Esophagus muscularis mucosa (tissue), 4 donors: ENCODE results near the gene SOX2. TPM values are rescaled to one million over a fixed set of nuclear protein-coding genes. Genes with fewer than 3 reads are reported as not detected.
"Not testable (repeated sequence)": the region's sequence is repeated elsewhere in the genome, so short reads cannot be mapped to it uniquely, and the experiment has no call there.

Experiments
- DNase-seq: peaks from one replicate; pipeline ENCODE4 v3.0.0-alpha.2; 2017; ENCODE audit errors: extremely low spot score
- H3K27ac ChIP-seq, 4 donors: fragments of 200-600 bp; sonication (generic); replicated peaks in 1 of 4; 1 replicate in 3 of 4; 2 replicates in 1 of 4; pipeline ENCODE4 v1.5.1; 2016 to 2019; ENCODE audit warnings: mild to moderate bottlenecking in 1 of 4
- H3K27me3 ChIP-seq, 4 donors: fragments of 200-600 bp; sonication (generic); one replicate each; pipeline versions ENCODE4 v1.5.1 to v1.6.0; 2016 to 2019
- H3K36me3 ChIP-seq, 4 donors: fragments of 200-600 bp; sonication (generic); one replicate each; pipeline ENCODE4 v1.5.1; 2016 to 2019
- H3K4me1 ChIP-seq, 4 donors: fragments of 200-600 bp; sonication (generic); one replicate each; pipeline ENCODE4 v1.5.1; 2016 to 2019
- H3K4me3 ChIP-seq, 4 donors: fragments of 200-600 bp; sonication (generic); 1 replicate in 2 of 4; 2 replicates in 2 of 4; pipeline ENCODE4 v1.5.1; 2016 to 2019; ENCODE audit warnings: mild to moderate bottlenecking in 4 of 4, moderate library complexity in 1 of 4
- H3K9me3 ChIP-seq, 4 donors: fragments of 200-600 bp; sonication (generic); 1 replicate in 3 of 4; 2 replicates in 1 of 4; pipeline ENCODE4 v1.5.1; 2016 to 2019
- EP300 ChIP-seq: sonication (generic); formaldehyde crosslinking; IDR thresholded peaks from one replicate; pipeline ENCODE4 v1.6.1; 2017; ENCODE audit warnings: antibody characterized with exemption
- POLR2A ChIP-seq: fragments of 450-650 bp; IDR thresholded peaks from one replicate; pipeline ENCODE4 v1.6.1; 2017; ENCODE audit warnings: antibody characterized with exemption, moderate library complexity, mild to moderate bottlenecking, low read depth
- POLR2AphosphoS5 ChIP-seq, 2 donors: sonication (generic); formaldehyde crosslinking; IDR thresholded peaks; one replicate each; pipeline ENCODE4 v1.6.1; 2017; ENCODE audit warnings: antibody characterized with exemption in 2 of 2
- WGBS: methylation state at CpG from one replicate; pipeline ENCODE4 v1.1.5; 2018; 5-methylcytosine and 5-hydroxymethylcytosine counted together
- intact Hi-C: fragments of 100-400 bp; cut with DNase I; formaldehyde crosslinking; loops from one replicate; pipeline ENCODE4 v1.15.1; 2023
- small RNA-seq, 3 donors: library from RNA; depleted of rRNA; stranded (forward); fragments of <200 nt; gene quantifications; one replicate each; pipeline ENCODE3, GENCODE V24; 2016
- total RNA-seq, 4 donors: library from RNA; depleted of rRNA; stranded (reverse); fragments of >200 nt; gene quantifications; one replicate each; pipeline versions ENCODE4 v1.1.0 to v1.2.1, GENCODE V29; 2016
- TF ChIP-seq, protein P1 (sequence below), 3 experiments: fragments of 200-600 bp in 2 of 3; fragments of 450-650 bp in 1 of 3; sonication (generic) in 2 of 3; IDR thresholded peaks; one replicate each; pipeline ENCODE4 v1.5.1; 2017 to 2019; ENCODE audit warnings: antibody characterized with exemption in 3 of 3, mild to moderate bottlenecking in 2 of 3, moderate library complexity in 1 of 3

The SOX2 gene
- total RNA-seq, 4 donors from 2014 or later = 2.5 to 7.3 (median 4.0) TPM

DNA sequence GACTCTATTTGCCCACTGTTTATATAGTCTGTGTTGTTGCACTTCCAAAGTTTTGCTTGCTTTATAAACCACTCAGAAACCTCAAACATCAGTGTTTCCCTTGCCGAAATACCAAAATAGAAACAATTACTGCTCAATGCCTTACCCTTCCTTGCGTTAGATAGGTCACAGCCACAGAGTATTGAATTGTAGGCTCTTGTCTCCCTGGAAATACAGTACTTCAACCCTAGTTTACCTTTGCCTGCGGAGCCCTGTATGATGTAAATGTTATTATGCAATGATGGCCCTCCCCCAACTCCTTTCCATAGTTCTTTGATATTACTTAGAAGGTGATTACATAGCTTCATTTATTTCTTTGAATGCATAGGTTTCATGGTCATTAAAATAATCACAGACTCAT lies 44.2 kb downstream of the SOX2 start:
- intact Hi-C loops = no loop called here
- H3K4me1 ChIP-seq = no peaks in the 10 kb centered on the region
- H3K36me3 ChIP-seq = no peaks in the 10 kb centered on the region
- H3K9me3 ChIP-seq = no peaks in the 10 kb centered on the region
- no peak overlapping the region for H3K4me3 ChIP-seq
- WGBS = 26% methylated on average over 3 of the region's 3 CpGs
- TF ChIP-seq, protein P1, sequence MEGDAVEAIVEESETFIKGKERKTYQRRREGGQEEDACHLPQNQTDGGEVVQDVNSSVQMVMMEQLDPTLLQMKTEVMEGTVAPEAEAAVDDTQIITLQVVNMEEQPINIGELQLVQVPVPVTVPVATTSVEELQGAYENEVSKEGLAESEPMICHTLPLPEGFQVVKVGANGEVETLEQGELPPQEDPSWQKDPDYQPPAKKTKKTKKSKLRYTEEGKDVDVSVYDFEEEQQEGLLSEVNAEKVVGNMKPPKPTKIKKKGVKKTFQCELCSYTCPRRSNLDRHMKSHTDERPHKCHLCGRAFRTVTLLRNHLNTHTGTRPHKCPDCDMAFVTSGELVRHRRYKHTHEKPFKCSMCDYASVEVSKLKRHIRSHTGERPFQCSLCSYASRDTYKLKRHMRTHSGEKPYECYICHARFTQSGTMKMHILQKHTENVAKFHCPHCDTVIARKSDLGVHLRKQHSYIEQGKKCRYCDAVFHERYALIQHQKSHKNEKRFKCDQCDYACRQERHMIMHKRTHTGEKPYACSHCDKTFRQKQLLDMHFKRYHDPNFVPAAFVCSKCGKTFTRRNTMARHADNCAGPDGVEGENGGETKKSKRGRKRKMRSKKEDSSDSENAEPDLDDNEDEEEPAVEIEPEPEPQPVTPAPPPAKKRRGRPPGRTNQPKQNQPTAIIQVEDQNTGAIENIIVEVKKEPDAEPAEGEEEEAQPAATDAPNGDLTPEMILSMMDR (IDR thresholded peaks at IDR 0.05) = no peak
- no peak for TF ChIP-seq EP300
- TF ChIP-seq POLR2A = no peak
- no peak for TF ChIP-seq POLR2AphosphoS5 (IDR thresholded peaks at IDR 0.05)
- peaks cover 0 to 46% (median 3%) of the 10 kb centered on the region in 4 donors for H3K27me3 ChIP-seq
- H3K27ac ChIP-seq = no peak overlapping the region
- DNase-seq = no peak

DNA sequence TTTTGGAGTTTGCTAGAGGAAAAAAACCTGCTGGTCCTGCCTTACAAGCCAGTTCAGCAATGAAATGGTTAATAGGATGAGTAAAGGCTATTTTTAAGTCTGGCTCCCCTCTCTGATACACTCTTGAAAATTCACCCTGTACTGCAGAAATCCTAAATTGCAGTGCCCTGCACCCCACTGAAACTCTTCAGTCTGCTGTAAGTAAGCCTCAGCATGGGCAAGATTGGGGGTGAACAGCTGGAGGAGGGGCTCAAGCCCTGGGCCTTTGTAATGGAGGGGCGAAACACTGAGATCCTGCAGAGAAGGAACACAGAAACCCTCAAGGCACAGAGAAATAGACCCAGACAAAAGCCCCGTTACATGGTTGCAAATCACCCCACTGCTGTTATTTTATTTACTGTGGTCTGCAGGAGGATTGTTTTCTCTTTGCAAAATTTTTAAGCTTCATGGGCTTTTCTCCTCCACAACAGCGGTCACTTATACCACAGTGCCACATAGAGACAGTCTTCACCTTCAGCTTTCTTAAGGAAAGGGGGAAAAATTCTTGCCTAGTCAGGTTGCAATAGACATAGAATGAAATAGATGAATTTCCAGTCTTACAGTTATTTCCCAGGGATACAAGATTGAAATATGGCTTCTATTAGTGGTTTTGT lies 45.0 kb downstream of the SOX2 start:
- H3K4me3 ChIP-seq = no peak overlapping the region
- DNase-seq = no peak
- H3K27me3 ChIP-seq = peaks cover 0 to 51% (median 3%) of the 10 kb centered on the region in 4 donors
- TF ChIP-seq EP300 = no peak
- TF ChIP-seq, protein P1 (IDR thresholded peaks at IDR 0.05) = no peak
- TF ChIP-seq POLR2AphosphoS5 (IDR thresholded peaks at IDR 0.05) = no peak
- no peak for TF ChIP-seq POLR2A
- H3K4me1 ChIP-seq = no peaks in the 10 kb centered on the region
- no peak overlapping the region for H3K27ac ChIP-seq
- no peaks in the 10 kb centered on the region for H3K9me3 ChIP-seq
- 56% methylated on average over 3 of the region's 3 CpGs for WGBS
- H3K36me3 ChIP-seq = no peaks in the 10 kb centered on the region
- intact Hi-C loops = no loop called here

DNA sequence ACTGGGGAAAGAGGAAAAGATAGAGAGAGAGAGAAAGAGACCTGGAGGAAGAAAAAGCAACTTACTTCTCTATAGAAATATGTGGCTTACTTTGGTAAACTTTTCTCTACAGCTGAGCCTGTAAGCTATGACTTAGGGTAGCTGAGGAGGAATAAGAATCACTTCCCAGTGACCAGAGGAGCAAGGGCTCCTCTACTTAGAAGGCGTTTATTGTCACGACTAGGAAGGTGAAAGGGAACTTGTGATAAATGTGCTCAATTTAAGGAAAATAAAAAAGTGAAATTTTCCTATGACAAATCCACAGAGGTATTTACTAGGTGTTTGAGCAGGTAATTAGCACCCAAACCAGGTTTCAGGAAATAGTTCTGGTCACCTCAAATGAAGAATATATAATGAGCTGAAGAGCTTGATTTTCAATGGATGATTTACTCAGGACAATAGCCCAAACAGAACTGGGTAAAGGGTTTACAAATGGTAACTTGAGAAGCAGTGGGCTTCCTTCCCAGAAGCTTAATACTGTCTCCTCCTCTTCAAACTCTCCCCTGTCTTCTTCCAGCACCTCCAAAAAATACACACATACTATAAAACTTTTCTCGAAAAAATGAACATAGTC lies 46.1 kb downstream of the SOX2 start:
- no peak for TF ChIP-seq POLR2AphosphoS5 (IDR thresholded peaks at IDR 0.05)
- TF ChIP-seq, protein P1 (IDR thresholded peaks at IDR 0.05) = no peak
- no peak for TF ChIP-seq POLR2A
- TF ChIP-seq EP300 = no peak
- intact Hi-C loops = no loop called here
- no peak for DNase-seq
- Histone ChIP-seq H3K4me3 (no peak overlapping the region), H3K9me3 (no peaks in the 10 kb centered on the region), H3K36me3 (no peaks in the 10 kb centered on the region), H3K27ac (no peak overlapping the region), H3K4me1 (no peaks in the 10 kb centered on the region), H3K27me3 (peaks cover 0 to 45% (median 3%) of the 10 kb centered on the region in 4 donors)
- 21% methylated on average over 3 of the region's 3 CpGs for WGBS

DNA sequence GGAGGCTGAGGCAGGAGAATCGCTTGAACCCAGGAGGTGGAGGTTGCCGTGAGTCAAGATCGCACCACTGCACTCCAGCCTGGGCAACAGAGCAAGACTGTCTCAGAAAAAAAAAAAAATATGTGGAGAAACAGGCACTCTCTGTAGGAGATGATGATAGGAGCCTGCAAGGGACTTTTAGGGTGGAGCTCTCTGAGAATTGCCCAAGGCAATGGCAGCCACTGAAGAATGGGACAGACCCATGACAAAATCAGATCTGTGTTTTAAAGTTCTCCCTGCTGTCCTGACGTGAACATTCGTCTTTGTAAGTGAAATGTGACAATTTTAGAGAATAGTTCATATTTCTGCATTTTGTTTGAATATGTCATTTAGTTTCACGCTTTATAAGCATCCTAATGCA lies 50.2 kb downstream of the SOX2 start:
- DNase-seq = no peak
- no peaks in the 10 kb centered on the region for H3K9me3 ChIP-seq
- no peaks in the 10 kb centered on the region for H3K4me1 ChIP-seq
- intact Hi-C loops = no loop called here
- no peak overlapping the region for H3K27ac ChIP-seq
- TF ChIP-seq, protein P1 (IDR thresholded peaks at IDR 0.05) = no peak
- no peak for TF ChIP-seq POLR2AphosphoS5 (IDR thresholded peaks at IDR 0.05)
- no peak for TF ChIP-seq EP300
- TF ChIP-seq POLR2A = no peak
- WGBS = 80% methylated on average over 6 of the region's 6 CpGs
- H3K36me3 ChIP-seq = no peaks in the 10 kb centered on the region
- no peak overlapping the region for H3K4me3 ChIP-seq
- H3K27me3 ChIP-seq = peaks cover 0 to 17% (median 0%) of the 10 kb centered on the region in 4 donors

DNA sequence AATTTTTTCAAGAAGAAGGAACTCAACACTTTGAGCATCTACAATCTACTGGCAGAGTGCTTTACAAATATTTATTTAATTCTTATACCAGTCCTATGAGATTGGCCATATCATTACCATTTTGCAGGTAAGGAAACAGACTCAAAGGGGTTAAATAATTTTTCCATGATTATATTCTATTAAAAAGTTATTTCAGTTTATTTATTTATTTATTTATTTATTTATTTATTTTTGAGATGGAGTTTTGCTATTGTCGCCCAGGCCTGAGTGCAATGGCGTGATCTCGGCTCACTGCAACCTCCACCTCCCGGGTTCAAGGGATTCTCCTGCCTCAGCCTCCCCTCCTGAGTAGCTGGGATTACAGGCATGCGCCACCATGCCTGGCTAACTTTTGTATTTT lies 52.3 kb downstream of the SOX2 start:
- intact Hi-C loops, H3K36me3 ChIP-seq, H3K4me3 ChIP-seq, DNase-seq, H3K27ac ChIP-seq, H3K4me1 ChIP-seq, H3K9me3 ChIP-seq: not testable (repeated sequence)
- peaks cover 0 to 13% (median 0%) of the 10 kb centered on the region in 4 donors for H3K27me3 ChIP-seq
- WGBS = 85% methylated on average over 5 of the region's 5 CpGs

Small RNAs within 50 kb of the gene (small RNA-seq; reads per million reads assigned to genes)
- gene RF01954 = 0 reads per million in 3 donors
